ENCODE data around the gene UNC93A.
"Not testable (repeated sequence)": the region's sequence is repeated elsewhere in the genome, so short reads cannot be mapped to it uniquely, and the experiment has no call there.

The UNC93A gene

GRCh38 chr6:167272151-167272550 lies 19.0 kb upstream of the UNC93A start:
- no peak for DNase-seq

- no peak for DNase-seq
These were observed 18.3 kb upstream of the UNC93A start for GRCh38 chr6:167272696-167273379.

DNA sequence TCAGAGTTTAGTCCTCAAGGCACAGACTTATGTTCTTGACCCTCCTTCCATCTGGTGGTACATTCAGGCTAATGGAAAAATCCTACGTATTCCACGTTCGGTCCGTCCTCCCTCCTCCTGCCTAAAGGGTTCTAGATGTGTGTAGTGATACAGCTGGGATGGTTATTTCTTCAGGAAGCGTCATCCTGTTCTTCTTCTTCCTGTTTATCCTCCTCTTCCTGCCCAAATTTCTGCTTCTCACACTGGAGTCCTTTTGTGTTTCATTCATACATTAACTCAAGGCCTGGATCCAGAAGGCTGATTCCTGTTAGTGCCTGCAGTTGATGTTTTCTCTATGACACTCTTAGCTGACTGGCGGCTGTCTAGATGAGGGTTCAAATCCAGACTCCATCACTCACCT lies 16.8 kb upstream of the UNC93A start:
- no peak for DNase-seq

DNA sequence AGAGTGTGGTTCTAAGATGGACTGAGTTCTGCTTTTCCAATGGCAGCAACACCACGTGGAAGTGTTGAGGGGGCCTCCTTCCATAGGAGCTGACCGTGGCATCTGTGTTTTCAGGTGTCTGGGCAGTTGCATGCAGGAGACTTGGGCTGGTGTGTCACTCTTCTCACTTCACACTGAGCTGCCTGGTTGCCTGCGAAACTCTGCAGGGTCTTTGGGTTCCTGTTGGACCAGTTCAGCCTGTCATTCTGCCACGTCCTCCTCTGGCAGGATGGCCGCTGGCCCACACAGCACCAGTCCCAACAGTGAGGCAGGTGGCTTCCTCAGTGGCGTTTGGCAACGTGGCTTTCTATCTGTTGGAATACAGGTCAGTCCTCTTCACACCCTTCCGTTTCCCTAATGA lies 16.1 kb upstream of the UNC93A start:
- DNase-seq, result no peak

DNA sequence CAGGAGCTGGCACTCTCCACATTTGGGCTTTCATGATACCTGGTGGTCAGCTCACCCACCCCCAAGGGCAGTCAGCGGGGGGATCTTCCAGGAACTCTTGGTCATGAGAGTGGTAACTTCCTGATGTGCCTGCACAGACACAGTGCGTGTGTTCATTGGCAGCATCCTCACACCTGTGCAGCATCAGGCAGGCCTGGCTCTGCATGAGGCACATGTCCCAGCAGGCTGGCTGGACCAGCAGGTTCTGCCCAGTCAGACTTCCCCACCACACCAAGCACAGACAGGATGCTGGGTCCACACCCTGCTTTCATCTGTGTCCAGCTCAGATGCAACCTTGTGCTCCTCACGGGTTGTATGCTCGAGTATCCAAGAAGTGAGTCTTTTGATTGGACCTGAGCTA lies 15.7 kb upstream of the UNC93A start:
- no peak for DNase-seq

DNA sequence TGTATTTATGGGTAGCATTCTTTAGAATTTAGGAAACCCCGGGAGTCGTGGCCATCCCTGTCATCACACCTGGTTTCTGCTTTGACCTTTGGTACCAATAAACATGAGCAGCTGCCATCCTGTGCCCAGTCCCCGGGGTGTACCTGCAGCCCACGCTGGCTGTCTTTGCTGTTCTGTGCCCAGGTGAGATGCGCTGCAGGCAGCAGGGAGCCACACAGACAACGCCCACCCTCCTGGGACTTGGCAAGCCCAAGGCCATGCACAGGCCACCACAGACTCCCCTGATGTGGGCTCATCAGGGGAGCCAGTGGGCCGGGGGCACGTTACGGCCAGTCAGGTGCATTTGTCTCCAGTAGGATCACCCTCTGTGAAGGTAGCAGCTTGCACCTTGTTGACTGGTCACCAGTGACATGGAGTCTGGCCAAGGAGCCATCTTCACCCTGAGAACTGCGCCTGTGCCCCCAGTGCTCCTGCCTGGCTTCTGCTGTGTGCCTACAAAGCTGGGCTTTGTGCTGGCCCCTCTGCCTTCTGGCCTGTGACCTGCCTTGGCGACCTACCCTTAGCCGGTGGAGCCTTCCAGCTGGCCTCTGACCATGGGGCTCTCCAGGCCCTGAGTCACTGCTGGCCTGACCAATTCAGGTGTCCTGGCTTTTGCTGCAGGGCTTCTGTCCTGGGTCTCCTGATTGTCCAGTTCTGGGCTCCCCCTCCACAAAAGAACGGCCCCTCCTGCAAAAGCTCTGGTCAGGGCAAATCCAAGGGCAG lies 14.2 kb upstream of the UNC93A start:
- no peak for DNase-seq

DNA sequence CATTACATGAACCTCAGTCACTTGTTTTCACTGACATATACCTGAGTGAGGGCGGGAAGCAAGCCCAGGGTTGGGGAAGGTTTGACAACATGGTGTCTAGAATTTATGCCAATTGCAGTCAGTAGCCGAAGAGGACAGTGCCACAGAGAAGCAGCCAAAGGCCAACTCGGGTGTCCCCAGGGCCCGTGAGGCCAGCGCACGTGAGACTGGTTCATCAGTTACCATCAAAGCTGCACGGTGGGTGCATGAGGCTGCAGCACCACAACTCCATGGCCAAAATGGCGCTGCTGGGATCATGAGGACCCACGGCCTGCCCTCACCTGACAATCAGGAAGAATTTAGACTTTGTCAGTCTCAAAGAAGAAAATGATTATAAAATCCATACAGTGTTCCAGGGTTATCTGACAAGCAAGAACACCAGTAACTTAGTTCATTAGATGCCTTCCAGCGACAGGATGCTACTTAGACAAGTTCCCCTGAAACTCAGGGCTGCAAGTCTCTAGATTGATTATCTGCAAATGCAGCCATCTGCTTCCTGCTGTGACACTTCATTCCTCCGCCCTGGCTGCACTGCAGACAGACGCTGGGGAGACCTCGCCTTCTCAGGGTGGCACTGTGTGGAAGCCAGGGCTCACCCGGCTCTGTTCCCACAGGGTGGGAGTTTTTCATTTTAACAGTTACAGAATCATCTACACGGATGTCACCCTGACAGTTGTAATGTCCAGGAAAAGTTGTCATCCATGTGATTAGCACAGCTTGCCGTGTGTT lies 12.8 kb upstream of the UNC93A start:
- not testable (repeated sequence) for DNase-seq

- no peak for DNase-seq
These were observed 11.2 kb upstream of the UNC93A start for GRCh38 chr6:167279766-167280446.

GRCh38 chr6:167280466-167280865 lies 10.6 kb upstream of the UNC93A start:
- DNase-seq, result not testable (repeated sequence)

DNA sequence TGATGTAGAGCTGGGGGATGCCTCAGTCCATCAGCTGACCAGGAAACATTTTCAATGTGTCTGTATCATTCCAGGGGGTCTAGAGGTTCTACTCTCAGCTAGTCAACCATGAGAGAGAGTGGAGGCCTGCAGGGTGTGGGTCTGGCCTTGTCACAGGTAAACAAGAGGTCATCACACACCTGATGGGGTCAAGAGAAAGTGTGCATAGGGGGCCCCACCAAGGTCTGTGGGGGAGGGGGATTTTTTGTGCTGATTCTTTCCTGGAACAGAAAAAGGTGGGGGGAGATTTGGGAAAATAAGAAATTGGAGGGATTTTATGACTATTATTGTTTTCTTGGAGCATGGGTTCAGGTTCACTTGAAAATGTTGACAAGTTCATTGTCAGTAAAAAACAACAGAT lies 8.9 kb upstream of the UNC93A start:
- DNase-seq, result no peak

- DNase-seq, result not testable (repeated sequence)
These were observed 6.5 kb upstream of the UNC93A start for GRCh38 chr6:167284565-167284964.

- DNase-seq, result no peak
These were observed 5.9 kb upstream of the UNC93A start for GRCh38 chr6:167285077-167285770.

GRCh38 chr6:167287513-167288048 lies 3.5 kb upstream of the UNC93A start:
- DNase-seq, result no peak

- peak; percentile 12 for DNase-seq
These were observed 2.4 kb upstream of the UNC93A start for GRCh38 chr6:167288591-167289225.

DNA sequence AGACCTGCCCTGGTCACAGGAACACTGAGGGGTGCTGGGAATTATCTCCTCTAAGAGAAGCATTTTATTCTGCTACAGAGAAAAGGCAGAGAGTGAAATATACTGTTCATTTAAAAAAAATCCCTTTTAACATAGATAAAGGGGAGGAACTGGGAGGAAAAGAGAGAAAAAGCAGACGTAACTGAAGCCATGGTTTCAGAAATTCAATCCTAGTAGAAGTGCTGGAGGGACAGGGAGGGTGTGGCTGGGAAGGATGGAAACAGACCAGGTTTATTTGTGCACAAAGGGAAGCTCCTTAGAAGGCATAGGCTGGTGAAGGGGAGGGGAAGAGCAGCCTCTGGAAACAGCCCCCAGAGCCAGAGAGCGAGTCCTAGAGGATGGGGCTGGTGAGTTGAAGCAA lies 1.8 kb upstream of the UNC93A start:
- DNase-seq, result not testable (repeated sequence)

- DNase-seq, result no peak
These were observed 647 bp downstream of the UNC93A start for GRCh38 chr6:167291623-167292300.

- no peak for DNase-seq
These were observed 1.4 kb downstream of the UNC93A start for GRCh38 chr6:167292301-167293087.

DNA sequence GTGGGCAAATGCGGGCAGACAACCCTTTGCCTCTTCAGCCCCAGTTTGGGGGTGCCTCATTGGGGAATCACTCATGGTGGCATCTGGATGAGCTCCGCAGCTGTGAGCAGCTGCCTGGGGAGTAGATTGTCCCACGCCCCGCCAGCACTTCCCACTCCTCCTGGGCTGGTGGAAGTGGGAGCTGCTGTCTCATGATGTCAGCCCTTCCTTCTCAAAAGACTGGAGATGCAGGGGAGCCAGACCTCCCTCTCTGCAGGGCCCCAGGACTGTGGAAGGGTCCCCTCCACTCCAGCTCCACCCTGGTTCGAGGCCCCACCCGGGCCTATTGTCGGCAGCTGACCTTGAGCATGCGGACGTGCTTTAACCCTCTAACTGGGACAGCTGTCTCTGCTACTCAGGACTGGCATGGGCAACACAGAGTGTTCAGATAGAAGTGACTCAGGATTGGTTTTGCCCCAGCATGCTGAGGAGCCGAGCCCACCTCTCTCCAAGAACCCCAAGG lies 2.0 kb downstream of the UNC93A start:
- DNase-seq, result no peak

DNA sequence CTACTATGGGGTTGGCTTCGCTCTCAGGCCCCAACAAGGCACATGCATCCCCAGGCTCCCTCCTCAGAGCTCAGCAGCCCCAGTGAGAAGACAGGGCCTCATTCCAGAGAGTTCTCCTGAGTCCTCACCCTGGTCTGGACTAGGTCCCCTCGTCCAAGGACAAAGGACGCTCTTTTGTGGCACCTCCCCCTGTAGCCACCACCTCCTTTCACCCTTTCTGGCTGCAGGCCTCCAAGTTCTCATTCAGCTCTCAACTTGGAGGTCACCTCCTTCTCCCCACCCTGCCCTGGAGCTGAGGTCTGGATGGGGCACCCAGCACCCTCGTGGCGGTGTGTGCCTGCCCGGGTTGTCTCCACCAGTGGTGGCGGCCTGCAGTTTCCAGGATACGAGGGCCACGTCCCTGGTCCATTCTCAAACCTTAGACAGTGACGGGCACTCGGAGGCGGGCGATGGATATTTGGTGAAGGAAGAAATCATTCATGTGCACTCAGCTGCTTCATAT lies 2.5 kb downstream of the UNC93A start:
- DNase-seq, result no peak

- DNase-seq, result no peak
These were observed 3.1 kb downstream of the UNC93A start for GRCh38 chr6:167294241-167294640.

All from stimulated activated CD4-positive, alpha-beta T cell treated with anti-CD3 and anti-CD28 coated beads, Interleukin-12 subunit alpha, Interleukin-12 subunit beta, amount 100 ng/mL, for 4 hours (primary cell).